Mucosa of gallbladder (tissue), 1 donor: ENCODE data around the gene RFX7. TPM values are rescaled to one million over a fixed set of nuclear protein-coding genes. Genes with fewer than 3 reads are reported as not detected.

Experiments
- DNase-seq: peaks from one replicate; pipeline ENCODE4 v3.0.0-alpha.2; 2020; ENCODE audit warnings: low spot score
- total RNA-seq: library from RNA; stranded (reverse); gene quantifications from one replicate; pipeline ENCODE4 v1.2.1, GENCODE V29; 2021
- donor health status: DM: no; HTN: no; CAD: no.

Gene RFX7
- total RNA-seq, 1 donor from 2014 or later: 15.9 TPM

DNA sequence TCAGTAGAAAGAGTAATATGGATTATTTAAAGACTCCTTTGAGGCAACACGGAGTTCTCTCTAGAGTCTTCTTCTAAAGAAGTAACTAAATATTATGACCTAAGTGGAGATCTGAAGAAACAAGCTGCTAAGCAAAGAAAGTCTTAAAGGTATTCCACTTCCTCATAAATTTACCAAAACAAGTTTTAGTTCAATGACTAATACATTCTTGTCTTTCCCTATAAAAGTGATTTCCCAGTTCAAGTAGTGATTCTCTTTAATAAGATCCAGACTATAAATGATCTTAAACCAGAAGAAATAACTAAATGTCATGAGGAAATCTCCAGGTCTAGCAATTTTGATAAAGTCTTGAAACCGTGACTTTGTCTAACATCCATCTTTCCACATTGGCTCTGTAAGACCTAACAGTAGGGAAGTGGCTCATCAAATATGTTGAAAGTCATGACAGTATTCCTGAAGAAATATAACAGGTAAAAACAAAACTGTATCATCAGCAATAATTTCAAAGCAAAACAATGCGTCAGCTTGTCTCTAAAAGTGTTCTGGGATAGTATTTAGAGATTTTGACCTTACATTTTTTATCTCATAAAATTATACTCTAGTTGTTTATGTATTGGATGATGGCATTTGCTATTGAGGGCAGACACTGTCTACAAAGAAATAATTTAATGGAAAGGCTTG is 198.5 kb downstream of the RFX7 start:
- DNase-seq: no peak

DNA sequence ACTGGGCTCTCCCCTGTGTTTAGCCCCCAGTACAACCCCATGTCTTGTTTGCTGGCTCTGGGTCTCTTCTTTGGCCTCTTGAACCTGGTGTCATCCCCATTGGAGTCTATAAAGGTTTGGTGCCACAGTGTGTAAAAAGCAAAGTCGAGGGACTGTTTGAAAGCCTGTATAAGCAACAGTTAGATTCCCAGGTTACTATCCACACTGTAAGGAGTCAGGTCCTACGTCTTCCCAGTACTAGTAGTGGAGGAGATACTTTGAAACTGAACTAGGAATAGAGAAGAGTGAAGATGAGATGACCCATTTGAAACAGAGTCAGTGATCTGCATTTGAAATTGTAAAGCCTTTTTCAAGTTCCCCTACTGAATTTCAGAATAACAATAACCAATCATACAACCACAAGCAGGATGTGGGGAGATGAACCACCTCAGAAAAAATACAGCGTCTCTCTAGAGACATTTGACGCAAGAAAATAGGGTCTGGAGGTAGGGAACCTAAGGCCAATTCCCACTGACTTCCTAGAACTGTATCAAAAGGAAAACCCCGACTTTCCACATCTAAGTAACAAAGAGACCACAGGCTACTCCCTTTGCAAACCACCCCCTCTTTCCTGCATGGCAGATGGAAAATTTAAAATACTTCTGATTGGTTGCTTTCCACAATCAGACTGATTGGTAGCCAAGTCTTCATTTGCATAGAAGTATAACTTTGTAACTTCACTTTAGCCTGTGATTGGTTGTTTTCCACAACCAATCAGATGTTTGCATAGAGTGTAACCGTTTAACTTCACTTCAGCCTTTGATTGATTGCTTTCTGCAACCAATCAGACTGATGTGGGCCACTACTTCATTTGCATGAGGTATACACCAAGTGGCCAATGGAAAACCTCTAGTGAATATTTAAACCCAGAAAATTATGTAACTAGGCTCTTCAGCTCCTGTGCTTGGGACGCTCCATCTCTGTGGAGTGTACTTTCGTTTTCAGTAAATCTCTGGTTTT is 200.4 kb downstream of the RFX7 start:
- DNase-seq: no peak

DNA sequence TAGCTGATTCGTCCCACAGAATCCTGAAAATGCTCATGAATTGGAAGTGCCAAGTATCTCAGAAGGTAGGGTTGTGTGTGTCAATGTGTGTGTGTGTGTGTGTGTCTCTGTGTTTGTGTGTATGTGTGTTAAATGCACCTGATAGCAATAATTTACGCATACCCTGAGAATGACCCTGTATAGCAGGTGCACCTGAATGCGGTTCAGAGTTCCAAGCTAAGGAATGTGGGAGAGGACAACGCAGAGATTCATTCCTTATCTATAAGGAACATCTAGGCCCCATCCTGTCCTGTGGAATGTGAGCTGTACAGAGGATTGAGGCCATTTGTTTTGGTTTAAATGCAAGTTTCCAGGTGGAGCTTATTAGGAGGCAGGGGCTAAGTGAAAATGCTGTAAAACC is 201.2 kb downstream of the RFX7 start:
- no peak for DNase-seq

DNA sequence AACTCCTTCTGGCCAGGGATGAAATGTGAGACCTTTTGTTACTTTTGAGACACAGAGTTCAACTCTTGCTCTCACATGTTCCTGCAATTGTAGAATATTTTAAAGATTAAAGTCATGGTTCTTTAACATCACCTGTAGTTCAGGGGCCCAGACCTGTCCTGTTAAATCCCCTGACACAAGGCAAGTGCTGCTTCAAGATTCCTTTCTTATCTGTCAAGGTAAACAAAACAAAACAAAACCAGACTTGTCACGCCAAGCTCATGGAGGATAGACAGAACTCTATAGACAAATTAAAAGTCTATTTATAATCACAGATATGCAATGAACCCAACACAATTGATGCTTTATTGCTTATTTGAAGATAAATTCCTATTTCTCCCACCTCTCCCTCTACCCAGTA is 201.6 kb downstream of the RFX7 start:
- no peak for DNase-seq

DNA sequence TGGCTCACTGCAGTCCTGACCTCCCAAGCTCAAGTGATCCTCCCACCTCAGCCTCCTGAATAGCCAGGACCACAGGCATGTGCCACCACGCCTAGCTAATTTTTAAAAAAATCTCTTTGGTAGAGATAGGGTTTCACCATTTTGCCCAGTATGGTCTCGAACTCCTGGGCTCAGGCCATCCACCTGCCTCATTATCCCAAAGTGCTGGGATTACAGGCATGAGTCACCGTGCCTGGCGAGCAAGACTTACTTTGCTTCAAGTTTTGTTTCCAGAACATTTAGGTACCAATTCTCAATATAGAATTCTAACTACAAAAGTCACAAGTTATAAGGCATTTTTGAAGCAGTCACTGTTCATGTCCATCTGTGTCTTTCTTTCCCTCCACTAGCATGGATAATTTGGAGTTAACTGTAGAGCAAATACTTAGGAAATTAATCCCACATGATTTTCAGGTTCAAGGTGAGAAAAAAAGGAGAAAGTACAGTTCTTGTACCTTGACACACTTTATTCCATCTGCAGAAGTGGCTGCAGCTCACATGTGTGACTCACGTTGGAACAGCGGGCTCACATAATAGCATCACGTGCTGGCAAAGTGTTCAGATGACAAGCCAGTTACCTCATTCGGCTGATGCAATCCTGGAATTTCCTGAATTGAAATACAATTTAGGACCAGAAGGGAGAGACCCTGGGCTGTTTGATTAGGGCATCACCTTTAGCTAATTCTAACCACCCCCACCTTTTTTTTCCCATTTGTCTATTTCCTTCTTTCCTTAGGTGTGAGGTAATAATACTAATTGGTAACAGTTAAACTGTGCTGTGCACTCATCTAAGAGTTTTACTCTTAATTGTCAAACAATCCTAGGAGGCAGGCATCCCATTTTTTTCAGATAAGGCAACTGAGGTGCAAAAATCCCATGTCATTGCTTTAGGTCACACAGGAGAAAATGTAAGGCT is 203.3 kb downstream of the RFX7 start:
- peak; percentile 84 for DNase-seq

DNA sequence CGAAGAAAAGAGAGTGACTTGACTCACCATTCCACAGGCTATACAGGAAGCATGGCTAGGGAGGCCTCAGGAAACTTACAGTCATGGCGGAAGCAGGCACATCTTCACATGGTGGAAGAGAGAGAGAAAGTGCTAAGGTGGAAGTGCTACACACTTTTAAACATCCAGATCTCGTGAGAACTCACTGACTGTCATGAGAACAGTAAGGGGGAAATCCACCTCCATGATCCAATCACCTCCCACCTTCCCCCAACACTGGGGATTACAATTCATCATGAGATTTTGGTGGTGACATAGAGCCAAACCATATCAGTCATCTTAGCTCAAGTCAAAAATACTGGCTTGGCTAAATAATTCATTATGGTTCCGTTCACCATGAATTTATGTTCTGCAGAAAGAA is 205.0 kb downstream of the RFX7 start:
- no peak for DNase-seq

DNA sequence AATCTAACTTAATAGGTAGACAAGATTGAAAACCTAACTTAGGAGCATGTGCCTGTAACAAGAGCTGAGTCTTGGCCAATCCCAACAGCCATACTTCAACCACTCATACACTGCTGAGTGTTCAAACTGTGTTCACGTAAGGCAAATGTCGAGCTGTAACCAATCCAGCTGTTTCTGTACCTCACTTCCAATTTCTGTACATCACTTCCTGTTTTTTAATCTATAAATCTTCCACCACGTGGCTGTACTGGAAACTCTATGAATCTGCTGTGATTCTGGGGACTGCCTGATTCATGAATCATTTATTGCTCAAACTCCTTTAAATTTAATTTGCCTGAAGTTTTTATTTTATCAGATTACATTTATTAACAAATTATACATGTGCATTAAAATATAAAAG is 205.7 kb downstream of the RFX7 start:
- DNase-seq: no peak

Other genes with a start within 250 kb of the RFX7 start
- gene TEX9, start 121.5 kb upstream of the RFX7 start, total RNA-seq: 12.8 TPM
- gene MNS1, start 221.3 kb upstream of the RFX7 start, total RNA-seq: 2.2 TPM